Suprapubic skin (tissue), 2 donors: ENCODE measurements around the gene ARID5B.

Source experiments
- EP300 ChIP-seq: sonication (generic); formaldehyde crosslinking; IDR thresholded peaks from one replicate; pipeline ENCODE4 v1.6.1; 2017; ENCODE audit warnings: antibody characterized with exemption
- POLR2A ChIP-seq, 2 donors: fragments of 450-650 bp; IDR thresholded peaks; one replicate each; pipeline ENCODE4 v1.6.1; 2017; ENCODE audit warnings: antibody characterized with exemption in 2 of 2, mild to moderate bottlenecking in 2 of 2, moderate library complexity in 2 of 2

GRCh38 chr10:62058896-62059216 is 157.4 kb downstream of the ARID5B start:
- no peak for TF ChIP-seq EP300
- TF ChIP-seq POLR2A (IDR thresholded peaks at IDR 0.05), result no peak
